HG02610 (cell line): ENCODE results near the gene CACNA1G.

Experiments
- ATAC-seq: cut with Tn5 transposase; IDR thresholded peaks from one replicate; pipeline ENCODE4 v1.9.1; 2021; ENCODE audit warnings: mild to moderate bottlenecking, moderate library complexity; ENCODE audit not compliant: unreplicated experiment

Gene CACNA1G

DNA sequence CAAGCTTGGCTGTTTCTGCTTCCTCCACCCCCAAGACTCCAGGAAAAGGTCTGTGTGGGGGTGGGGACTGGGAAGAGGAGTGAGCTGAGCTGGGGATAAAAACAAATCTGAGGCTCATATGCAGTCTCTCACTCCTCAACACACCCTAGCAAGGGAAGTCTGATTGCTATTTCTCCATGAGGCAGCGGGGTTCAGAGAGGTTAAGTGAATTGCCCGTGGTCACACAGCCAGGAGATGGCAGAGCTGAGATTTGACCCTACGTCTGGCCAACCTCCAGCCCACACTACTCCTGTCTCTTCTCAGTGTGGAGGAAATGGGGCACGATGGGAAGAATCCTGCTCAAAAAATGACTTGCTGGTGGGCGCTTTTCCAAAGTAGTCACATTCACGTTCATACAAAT, 69.4 kb downstream of the CACNA1G start:
- no peak for ATAC-seq

DNA sequence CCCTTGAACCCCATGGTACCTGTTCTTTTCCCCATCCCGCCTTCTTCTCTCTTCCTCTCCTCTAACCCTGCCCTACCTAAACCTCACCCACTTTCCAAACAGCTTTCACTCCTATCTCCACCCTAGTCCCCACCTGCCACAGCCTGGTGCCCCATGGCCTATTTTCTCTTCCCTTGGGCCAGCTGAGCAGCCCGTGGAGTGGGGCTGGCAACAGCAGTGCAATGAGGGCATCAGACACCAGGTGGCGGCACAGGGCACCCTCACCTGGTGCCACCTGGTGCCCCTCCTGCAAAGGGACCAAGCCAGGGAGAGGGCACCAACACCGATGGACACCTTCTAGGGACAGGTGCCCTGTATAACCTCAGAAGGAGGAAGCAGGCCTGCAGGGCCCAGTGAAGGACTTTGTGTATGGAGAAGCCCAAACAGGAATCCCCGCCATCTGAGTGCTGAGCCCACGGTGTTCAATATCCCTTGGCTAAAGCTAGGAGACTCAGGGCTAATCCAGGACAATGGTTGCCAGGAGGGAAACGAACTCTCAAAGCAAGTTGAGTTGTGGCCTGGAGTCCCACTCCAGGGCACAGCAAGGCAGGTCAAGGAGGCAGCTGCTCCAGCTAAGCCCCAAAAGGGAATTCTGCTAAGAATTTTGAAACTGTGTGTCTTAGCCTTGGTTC, 70.1 kb downstream of the CACNA1G start:
- no peak for ATAC-seq

DNA sequence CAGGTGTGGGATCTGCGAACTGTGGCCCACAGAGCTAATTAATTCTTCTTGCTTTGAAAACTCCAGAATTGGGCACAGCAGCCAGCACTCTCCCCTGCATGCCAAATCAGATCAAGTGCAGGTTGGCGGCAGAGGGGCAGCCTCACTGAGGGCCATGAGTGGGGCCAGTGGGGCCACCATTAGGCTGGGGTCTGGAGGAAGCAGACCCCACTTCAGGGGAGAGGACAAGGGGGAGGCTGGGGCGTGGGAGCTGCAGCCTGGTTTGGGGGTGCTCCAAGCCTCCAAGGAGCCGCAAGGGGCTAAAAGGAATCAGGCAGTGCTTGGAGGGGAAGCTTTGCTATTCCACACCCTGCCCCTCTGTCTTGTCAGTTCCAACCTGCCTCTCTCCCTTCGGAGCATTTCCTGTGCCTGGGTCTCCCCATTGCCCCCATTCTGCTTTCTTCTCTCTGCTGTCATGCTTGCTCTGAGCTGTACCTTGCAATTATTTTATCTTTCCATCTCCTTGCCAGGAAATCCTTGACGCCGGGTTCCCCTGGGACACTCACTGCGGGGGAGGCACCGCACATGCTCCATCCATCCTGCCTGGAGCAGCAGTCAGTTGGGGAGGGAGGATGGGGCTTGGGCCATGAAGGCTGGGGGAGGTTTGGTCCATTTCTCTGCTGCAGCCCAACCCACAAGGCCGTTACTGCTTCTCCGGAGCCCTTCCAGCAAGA, 70.8 kb downstream of the CACNA1G start:
- ATAC-seq = no peak

DNA sequence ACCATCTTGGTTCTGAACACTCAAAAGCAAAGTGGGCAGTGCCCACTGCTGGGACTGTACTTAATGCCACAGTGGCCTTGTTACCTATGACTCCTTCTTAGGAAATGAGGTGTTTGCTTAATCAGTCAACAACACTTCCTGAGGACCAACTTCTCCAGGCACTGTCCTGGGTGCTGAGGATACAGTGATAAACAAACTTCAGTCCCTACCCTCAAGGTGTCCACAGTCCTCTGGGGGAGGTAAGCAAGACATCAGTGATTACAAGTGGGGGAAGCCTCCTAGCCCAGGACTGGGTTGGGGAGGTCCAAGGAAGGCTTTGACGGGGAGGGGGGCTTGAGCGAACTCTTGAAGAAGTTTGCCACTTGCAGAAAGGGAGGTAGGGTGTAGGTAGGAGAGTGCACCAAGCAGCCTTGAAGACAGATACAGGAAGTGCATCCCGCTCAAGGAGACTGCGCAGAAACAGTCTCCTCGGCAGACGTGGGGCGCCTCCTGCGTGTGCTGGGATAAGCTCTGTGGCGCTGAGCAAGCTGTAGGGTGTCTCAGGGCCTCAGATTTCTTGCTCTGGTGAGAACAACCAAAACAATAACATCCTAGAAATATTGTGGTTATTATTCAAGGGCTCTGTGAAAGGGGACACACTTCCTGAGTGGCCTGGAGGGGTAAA, 71.5 kb downstream of the CACNA1G start:
- no peak for ATAC-seq

DNA sequence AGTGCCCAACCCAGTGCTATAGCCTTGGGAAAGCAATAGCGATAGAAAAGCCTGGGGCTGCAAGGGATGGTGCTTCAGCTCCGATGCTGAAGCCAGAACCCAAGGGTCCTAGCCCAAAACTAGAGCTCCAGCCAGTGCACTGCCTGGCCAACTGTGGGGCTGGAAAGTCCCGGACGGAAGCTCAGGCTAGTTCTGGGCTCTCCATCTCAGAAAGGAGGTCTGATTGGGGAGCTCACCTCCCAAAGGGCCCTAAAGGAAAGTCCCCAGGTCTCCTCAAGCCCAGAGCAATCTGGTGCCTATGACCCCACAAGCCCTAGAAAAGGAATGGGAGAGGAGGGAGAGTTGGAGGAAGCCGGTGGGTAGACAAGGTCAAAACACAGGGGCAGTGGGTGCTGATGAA, 72.1 kb downstream of the CACNA1G start:
- no peak for ATAC-seq

DNA sequence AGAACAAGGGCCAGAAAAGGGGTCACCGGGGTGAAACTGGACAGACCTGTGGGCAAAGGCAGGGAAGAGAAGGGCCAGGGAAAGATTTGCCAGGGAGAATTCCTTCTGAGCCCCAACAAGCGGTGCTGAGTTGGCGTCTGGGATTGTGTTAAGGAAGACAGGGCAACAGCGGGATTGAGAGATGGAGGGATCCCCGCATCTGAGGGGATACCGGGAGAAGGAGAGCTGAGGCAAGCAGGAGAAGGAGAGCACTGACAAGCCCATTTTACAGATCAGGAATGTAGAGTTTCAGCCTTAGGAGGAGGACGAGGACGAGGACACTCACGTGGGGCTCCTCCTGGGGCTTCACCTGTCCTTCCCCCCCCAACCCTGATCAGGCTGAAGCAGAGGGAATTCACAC, 73.2 kb downstream of the CACNA1G start:
- no peak for ATAC-seq

DNA sequence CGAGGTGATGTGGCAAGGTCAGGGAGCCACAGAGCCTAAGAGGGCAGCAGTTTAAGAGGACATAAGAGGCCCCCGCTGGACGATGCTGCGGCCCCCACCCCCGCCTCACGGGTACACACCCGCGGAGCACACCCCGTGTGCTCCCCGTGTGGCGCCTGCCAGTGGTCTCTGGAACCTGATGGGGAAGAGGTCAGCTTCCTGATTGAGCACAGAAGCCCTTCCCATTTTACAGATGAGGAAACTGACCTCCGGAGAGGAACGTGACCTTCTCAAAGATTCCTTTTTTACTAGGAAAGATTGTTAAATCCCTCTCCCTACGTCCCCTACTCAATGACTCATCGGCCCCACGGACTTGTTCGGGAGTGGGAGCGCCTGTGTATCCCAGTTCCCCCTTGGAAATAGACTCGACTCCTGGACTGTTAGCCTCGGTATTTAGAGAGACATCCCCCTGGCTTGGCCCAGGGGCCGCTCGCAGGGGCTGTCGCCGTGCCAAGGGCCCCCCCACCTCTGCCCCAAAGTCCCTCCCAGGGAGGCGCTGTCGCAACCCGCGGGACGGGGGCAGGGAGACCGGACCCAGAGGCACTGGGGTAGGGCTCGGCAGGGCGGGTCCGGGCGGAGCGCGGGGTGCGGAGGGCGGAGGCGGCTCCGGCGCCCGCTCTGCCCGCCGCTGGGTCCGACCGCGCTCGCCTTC, 73.9 kb downstream of the CACNA1G start, which contains the start of gene ABCC3:
Gene ABCC3 (plus strand): TSS at position 658 of the 691 bp plus-strand sequence. CDS start 56 bp downstream, outside the sequence.
- ATAC-seq = no peak

DNA sequence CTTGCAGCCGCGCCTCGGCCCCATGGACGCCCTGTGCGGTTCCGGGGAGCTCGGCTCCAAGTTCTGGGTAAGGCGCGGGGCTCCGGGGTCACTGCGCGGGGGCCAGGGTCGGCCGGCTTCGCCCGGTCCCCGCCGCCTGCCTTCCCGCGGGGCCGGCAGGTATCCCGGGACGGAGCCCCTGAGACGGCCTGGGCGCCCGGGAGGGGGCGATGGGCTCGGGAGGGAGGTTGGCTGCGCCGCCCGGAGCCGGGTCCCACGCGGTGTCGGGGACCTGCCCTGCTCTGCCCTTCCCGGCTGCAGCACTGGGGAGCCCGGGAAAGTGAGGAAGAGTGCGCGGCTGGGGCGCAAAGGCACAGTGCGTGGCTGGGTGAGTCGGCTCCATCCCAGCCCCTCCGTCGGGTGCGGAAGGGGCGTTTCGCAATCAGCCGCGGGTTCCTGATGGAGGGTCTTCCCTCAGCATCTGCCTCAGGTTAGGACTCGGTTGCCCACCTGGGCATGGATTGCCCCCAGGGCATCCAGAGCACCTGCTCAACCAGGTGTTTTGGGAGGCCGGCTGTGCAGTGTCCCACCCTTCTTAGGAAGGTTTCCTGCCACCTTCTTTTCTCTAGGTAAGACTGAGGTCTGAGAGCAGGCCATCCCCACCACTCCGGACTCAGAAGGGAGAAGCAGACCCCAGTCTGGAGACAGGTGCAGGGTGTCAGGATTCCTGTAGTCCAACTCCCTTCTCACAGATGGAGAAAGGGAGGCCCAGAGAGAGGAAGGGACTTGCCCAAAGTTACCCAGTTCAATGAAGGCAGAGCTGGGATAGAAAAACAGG, 74.6 kb downstream of the CACNA1G start:
- ATAC-seq = no peak

DNA sequence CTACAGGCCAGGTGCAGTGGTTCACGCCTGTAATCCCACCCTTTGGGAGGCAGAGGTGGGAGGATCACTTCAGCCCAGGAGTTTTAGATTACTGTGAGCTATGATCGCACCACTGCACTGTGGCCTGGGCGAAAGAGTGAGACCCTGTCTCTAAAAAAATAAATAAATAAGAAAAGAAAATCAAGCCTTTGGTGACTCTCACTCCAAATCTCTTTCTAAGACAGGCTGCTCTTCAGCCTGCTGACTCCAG, 75.1 kb downstream of the CACNA1G start:
- ATAC-seq = no peak

DNA sequence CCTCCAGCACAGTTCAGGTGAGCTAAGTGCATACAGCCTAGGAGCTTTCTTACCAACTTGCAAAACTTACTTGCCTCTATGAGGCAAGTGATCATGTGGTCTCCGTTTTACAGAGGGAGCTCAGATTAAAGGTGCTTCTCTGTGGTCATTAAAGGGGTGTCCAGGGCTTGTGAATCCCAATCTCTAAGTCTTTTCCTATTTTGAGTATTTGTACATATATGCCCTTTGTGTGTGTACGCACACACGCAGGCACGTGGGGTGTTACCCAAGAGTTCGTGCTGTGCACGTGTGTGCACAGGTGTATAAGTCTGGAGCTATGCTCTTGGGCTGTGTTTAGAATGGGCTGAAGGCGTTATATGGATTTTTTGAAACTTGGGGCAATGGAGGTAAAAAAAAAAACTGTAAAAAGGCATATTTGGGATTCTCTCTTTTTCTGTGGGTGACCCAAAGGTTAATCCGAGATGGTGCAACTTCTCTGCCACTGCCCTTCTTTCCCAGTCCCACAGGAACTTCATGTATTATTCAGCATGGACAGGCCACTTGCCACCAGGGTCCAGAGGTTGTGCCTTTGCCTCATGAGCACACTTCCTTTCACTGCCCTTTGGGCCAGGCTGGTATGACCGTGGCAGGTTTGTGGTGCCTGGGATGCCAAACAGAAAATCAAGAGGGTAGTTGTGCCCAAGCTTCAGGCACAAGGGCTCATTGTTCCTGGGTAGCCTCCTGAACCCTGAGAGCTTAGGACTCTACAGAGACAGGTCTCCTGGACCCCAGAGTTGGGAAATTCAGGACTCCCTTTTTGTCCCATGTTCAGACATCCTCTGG, 75.7 kb downstream of the CACNA1G start:
- ATAC-seq = no peak

DNA sequence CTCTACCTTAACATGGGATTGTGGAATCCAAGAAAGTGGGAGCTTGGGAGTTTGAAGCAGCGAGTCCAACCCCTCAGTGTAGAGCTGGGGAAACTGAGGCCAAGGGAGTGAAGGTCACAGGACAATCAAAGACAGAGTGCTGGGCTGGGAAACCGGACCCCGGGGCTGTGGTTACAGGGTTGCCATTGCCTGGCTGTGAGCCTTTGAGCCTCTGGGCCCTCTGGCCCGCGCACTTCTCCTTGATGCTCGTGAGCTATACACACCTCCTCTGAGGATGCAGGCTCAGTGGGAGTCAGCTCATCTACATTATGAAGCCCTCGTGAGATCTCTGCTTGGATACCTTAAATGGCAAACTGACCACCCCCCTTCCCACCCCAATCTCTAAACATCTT, 76.3 kb downstream of the CACNA1G start:
- ATAC-seq = no peak

DNA sequence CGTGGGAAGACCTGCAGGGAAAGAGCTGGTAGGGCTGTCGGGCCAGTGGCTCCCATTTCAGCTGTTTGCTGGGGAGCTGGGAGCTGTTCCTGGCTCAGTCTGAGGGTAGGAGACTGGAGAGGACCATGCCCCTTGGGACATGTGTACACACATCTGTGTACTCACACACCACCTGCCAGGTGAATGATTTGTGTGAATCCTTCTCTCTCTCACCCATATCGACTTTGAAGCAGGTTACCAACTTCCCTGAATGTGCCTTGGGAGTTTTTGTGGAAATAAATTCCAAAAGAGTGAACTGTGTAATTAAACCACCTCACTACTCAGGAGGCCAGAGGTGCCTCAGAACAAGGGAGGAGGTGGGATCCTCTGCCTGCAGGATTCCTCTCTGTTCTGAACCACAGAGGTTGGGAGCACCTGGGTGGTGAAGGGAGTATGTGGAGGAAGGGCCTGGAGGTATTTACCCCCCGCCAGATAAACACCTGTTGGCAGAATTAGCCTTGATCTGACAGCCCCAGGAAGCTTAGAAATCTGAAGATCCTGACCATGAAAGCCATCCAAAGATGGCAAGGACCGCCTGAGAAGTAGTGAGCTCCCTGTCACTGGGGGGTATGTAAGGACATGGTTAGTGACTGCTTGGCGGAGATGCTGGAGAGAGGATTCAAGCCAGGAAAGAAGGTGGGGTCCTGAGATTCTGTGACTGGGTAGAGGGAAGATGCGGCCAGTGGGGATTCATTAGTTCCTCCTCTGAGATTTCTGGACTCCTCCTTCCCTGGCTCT, 77.5 kb downstream of the CACNA1G start:
- no peak for ATAC-seq

DNA sequence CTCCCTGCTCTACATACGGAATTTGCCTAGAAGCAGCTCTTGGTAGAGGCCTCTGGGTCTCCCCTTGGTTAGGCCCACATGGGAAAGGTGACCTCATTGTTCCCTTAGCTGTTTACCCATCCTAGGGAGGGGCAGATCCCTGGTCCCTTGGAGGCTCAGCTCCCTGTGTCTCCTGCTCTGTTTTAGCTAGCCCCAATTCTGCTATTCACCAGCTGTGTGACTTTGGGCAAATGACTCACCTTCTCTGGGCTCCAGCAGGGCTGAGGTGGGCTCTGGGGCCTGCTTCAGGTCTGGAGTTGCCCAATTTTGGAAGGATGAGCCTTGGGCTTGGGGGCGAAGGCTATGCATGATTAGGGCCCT, 78.1 kb downstream of the CACNA1G start:
- no peak for ATAC-seq

DNA sequence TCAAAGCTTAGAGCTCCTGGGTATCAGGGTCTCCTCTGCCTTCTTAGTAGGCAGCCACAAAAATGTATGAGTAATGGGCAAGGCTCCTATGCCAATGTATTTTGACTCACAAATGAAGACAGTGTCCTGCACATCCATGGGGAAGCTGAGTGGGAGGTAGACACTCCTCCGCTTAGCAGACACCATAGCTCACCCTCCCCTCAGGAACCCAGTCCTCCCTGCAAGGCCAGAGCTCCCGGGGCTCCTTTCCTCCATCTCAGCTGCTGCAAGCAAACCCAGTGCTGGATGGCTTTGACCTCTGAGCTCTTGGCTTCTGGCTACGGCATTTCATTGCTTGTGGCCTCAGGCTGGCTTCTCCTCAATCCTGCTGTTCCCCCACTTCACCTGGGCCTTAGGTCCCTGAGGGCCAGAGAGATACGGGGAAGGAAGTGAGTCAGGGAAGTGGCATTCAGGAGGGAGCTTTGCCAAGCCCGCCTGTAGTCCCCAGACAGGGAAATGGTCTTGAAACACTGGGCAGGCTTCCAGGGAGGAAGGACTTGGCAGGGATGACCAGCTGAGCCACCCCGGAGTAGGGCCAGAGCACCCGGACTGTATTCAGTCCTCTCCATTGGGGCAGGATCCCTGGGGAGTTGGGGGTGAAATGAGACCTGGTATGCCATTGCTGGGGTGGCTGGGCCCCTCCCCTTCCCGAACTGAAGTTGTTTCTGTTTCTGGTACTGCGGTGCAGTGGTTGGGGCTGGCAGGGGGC, 78.6 kb downstream of the CACNA1G start:
- no peak for ATAC-seq

DNA sequence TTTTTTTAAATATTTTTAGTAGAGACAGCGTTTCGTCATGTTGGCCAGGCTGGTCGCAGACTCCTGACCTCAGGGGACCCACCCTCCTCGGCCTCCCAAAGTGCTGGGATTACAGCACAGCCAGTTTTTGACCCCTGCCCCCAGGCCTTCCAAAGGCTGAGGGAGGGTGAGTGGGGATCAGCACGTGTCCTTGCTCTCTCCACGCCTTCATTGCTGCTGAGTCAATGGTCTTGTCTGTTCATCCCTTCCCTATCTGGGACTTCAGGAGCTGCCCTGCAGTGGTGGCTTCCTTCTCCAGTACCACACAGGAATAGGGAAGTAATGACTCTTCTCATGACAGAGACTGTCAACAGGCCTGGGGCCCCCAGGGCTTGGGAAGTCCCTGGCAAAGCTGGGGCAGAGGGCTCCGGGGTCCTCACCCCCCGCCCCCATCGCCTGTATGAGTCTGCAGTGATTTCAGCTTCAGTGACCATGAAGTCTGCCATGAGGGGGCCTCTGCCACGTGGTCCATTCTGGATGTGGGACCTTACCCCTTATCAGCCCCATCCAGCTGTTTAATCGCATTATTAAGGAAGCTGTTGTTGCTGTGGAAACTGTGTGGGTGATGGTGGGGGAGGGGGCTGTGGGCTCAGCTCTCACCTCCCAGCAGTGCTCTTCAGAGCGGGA, 80.3 kb downstream of the CACNA1G start:
- no peak for ATAC-seq

DNA sequence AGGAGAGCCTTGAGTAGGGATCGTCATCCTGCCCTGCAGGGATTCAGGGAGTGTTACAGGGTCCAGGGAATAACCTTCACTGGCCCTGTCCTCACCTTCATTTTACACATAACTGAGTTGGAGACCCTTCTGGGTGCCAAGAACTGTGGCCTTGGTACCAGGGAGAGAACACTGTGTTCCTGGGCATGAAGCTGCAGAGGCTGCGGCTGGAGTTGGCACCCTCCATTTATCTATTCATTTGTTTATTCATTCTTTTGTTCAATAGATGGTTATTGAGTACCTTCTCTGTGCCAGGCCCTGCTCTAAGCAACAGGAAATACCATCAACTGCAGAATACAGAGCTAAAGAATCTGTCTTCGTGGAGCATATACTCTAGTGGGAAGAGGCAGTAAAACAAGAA, 80.8 kb downstream of the CACNA1G start:
- no peak for ATAC-seq

DNA sequence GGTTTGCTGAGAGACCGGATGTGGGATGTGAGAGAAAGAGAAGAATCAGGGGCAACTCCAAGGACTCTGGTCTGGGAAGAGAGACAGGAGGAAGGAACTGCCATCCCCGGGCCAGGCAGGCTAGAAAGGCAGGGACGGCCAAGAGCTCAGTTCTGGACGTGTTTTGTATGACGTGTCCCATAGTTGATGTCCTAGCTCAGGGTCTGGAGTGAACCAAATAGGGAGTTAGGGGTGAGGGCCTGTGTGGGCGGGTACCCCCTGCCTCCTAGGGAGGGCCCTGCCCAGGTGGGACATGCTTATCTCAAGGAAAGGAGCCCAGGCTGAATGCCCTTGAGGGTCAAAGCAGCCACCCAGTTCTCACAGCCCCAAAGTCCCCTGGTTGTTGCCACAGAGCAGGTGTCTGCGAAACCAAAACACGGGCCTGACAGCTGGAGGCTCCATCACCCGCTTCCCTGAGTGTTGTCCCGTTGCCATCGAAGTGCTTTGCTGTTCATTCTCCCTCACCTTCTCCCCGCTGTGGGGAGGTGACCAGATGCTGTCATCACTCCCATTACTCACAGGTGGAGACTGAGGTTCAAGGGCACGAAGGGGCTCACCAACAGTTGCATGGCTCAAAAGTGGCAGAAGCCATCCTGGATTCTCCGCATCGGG, 81.7 kb downstream of the CACNA1G start:
- ATAC-seq = no peak
